Right atrium auricular region (tissue), 2 donors: ENCODE results near the gene F5. TPM values are rescaled to one million over a fixed set of nuclear protein-coding genes. Genes with fewer than 3 reads are reported as not detected.

Source experiments
- DNase-seq: peaks from one replicate; pipeline ENCODE4 v3.0.0-alpha.2; 2019; ENCODE audit warnings: low spot score
- H3K27ac ChIP-seq, 2 donors: fragments of 200-600 bp; sonication (generic); 1 replicate in 1 of 2; 2 replicates in 1 of 2; pipeline ENCODE4 v1.5.1; 2016 to 2019
- H3K27me3 ChIP-seq, 2 donors: fragments of 200-600 bp; sonication (generic); one replicate each; pipeline versions ENCODE4 v1.5.1 to v1.6.0; 2017 to 2019
- H3K36me3 ChIP-seq: fragments of 200-600 bp; sonication (generic); one replicate; pipeline ENCODE4 v1.5.1; 2016
- H3K4me1 ChIP-seq, 2 donors: fragments of 200-600 bp; sonication (generic); one replicate each; pipeline versions ENCODE4 v1.5.1 to v1.6.0; 2017 to 2019
- H3K4me3 ChIP-seq, 2 donors: fragments of 200-600 bp; sonication (generic); 1 replicate in 1 of 2; 2 replicates in 1 of 2; pipeline ENCODE4 v1.5.1; 2017 to 2019; ENCODE audit warnings: mild to moderate bottlenecking in 1 of 2, moderate library complexity in 1 of 2
- H3K9me3 ChIP-seq, 2 donors: fragments of 200-600 bp; sonication (generic); one replicate each; pipeline ENCODE4 v1.5.1; 2019
- total RNA-seq, 2 donors: library from RNA; depleted of rRNA; stranded (reverse); fragments of >200 nt; gene quantifications; one replicate each; pipeline ENCODE4 v1.1.0, GENCODE V29; 2016
- TF ChIP-seq, protein P1 (sequence below), 2 donors: fragments of 200-600 bp; sonication (generic); IDR thresholded peaks; one replicate each; pipeline ENCODE4 v1.5.1; 2019; ENCODE audit warnings: antibody characterized with exemption in 2 of 2

The F5 gene
- total RNA-seq, 2 donors from 2014 or later: 4.9 to 55.5 TPM

DNA sequence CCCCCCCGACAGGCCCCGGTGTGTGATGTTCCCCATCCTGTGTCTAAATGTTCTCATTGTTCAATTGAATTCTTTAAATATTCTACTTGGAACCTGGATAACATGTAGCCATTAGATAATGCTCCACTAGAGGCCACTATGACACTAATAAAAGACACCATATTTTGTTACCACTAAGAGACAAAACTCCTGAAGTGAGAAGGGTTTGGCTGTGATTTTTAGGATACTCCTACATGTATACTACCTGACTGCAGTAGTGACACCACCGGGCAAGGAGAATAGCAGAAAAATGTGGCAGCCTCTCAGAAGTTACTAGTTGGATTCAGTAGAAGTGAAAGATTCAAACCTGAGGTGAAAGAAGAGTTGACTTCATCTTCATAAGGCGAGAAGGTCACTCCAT, 36.0 kb downstream of the F5 start:
- DNase-seq: no peak
- H3K27ac ChIP-seq: no peak overlapping the region
- TF ChIP-seq, protein P1, sequence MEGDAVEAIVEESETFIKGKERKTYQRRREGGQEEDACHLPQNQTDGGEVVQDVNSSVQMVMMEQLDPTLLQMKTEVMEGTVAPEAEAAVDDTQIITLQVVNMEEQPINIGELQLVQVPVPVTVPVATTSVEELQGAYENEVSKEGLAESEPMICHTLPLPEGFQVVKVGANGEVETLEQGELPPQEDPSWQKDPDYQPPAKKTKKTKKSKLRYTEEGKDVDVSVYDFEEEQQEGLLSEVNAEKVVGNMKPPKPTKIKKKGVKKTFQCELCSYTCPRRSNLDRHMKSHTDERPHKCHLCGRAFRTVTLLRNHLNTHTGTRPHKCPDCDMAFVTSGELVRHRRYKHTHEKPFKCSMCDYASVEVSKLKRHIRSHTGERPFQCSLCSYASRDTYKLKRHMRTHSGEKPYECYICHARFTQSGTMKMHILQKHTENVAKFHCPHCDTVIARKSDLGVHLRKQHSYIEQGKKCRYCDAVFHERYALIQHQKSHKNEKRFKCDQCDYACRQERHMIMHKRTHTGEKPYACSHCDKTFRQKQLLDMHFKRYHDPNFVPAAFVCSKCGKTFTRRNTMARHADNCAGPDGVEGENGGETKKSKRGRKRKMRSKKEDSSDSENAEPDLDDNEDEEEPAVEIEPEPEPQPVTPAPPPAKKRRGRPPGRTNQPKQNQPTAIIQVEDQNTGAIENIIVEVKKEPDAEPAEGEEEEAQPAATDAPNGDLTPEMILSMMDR (IDR thresholded peaks at IDR 0.05): peak in 1 of 2 donors; percentile 53
- no peaks in the 10 kb centered on the region for H3K36me3 ChIP-seq
- H3K27me3 ChIP-seq: no peaks in the 10 kb centered on the region
- H3K9me3 ChIP-seq: no peaks in the 10 kb centered on the region
- H3K4me3 ChIP-seq: no peak overlapping the region
- no peaks in the 10 kb centered on the region for H3K4me1 ChIP-seq

DNA sequence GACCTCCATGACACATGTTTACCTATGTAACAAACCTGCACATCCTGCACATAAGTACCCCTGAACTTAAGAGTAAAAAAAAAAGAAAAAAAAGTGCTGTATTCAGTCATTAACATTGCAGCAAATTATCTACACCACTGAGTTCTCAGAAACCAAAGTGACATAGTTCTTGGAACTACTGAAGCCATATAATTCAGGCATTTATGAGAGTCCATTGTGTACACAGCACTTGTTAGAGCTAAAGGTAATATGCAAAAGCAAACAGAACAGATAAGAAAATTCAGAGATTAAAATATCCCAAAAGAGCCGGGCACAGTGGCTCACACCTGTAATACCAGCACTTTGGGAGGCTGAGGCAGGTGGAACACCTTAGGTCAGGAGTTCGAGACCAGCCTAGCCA, 38.0 kb downstream of the F5 start:
- no peak overlapping the region for H3K27ac ChIP-seq
- TF ChIP-seq, protein P1 (IDR thresholded peaks at IDR 0.05): no peak
- no peaks in the 10 kb centered on the region for H3K4me1 ChIP-seq
- H3K9me3 ChIP-seq: no peaks in the 10 kb centered on the region
- H3K4me3 ChIP-seq: no peak overlapping the region
- H3K27me3 ChIP-seq: no peaks in the 10 kb centered on the region
- H3K36me3 ChIP-seq: no peaks in the 10 kb centered on the region
- no peak for DNase-seq

DNA sequence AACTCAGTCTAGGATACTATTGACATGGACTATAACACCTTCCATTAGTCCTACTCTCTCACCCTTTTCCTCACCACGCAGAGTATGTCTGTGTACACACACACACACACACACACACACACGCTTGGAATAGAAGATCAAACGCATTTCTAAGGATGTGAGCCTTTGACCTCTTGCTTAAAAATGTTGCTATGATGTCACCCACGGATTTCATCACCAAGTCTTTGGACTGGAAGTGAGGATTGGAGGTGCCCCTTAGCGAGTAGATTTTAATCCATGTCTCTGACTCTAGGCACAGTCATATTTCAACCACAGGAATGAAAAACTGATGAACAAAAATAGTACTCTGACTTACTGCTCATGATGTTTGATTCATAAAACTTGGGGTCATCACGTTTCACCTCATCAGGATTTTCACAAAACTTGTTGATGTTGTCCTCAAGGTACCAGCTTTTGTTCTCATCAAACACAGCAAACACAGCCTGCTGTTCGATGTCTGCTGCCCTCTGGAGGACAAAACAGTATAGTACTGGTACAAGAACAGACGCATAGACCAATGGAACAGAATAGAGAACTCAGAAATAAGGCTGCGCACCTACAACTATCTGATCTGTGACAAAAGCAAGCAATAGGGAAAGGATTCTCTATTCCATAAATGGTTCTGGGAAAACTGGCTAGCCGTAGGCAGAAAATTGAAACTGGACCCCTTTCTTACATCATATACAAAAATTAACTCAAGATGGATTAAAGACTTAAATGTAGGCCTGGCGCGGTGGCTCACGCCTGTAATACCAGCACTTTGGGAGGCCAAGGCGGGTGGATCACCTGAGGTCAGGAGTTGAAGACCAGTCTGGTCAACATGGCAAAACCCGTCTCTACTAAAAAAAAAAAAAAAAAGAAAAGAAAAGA, 39.9 kb downstream of the F5 start:
- no peak overlapping the region for H3K27ac ChIP-seq
- H3K4me3 ChIP-seq: no peak overlapping the region
- no peaks in the 10 kb centered on the region for H3K4me1 ChIP-seq
- TF ChIP-seq, protein P1 (IDR thresholded peaks at IDR 0.05): peak; percentile 59 to 85
- H3K9me3 ChIP-seq: no peaks in the 10 kb centered on the region
- no peaks in the 10 kb centered on the region for H3K36me3 ChIP-seq
- H3K27me3 ChIP-seq: no peaks in the 10 kb centered on the region
- no peak for DNase-seq

DNA sequence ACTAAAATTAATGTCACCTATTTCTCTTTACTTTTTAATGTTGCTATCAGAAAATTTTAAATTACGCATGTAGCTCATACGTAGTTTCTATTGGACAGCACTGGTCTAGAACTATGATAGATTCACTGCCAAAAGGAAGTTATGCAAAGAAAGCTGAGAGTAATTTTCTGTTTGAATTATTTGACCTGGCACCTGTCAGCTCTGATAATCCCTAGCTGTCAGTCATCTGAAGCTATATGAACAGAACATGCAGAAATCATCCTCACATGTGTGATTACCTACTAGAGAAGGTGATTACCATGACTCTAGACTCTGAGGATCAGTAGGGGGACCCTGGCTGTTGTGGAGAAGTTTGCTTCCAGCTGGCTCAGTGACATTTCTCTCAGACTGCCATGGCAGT, 40.8 kb downstream of the F5 start:
- H3K36me3 ChIP-seq: no peaks in the 10 kb centered on the region
- TF ChIP-seq, protein P1 (IDR thresholded peaks at IDR 0.05): no peak
- H3K27ac ChIP-seq: no peak overlapping the region
- H3K27me3 ChIP-seq: no peaks in the 10 kb centered on the region
- no peak for DNase-seq
- H3K4me1 ChIP-seq: no peaks in the 10 kb centered on the region
- no peak overlapping the region for H3K4me3 ChIP-seq
- H3K9me3 ChIP-seq: no peaks in the 10 kb centered on the region

DNA sequence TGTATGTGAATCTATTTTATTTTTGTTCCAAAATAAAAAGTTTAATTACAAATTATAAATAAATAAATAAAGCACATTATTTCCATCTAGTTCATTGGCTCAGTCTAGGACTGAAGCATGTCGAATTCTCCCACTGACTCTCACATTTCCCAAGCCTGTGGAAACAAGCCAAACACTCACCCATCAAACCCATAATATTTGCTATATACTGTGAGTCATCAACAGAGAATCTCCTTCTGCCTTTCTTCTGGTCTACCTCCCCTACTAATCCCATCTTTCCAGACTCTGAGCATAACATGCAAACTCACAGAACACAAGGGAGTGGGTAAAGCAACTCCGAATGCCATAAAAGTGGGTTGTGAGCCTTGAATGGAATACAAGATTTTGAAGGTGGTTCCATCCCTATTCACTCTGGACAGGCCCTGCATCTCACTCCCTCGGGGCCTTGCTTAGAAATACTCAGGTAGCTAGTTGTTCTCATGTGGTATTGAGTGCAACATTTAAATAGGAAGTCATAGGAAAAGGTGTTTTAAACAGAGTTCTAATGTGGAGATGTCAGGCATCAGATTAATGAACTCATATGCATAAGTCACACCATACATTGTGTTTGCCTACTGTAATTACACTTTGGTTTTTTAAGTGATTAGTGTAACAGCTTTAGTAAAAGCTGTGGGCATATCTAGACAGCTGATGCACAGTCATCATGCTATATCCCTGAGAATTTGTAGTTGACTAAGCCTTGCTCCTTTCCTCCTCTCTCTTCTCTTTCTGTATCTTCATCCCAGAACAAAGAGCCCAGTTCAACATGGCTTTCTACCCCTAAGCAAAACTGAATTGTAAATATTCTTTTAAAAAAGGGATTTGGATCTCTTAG, 47.0 kb downstream of the F5 start:
- Histone ChIP-seq H3K4me3 (no peak overlapping the region), H3K9me3 (no peaks in the 10 kb centered on the region), H3K27ac (no peak overlapping the region), H3K4me1 (no peaks in the 10 kb centered on the region), H3K27me3 (no peaks in the 10 kb centered on the region), H3K36me3 (no peaks in the 10 kb centered on the region)
- TF ChIP-seq, protein P1 (IDR thresholded peaks at IDR 0.05): no peak
- DNase-seq: no peak
